PC-9 (cell line): Measurements from ENCODE around the gene FHL3.

ENCODE experiments used
- CTCF ChIP-seq: fragments of 200-600 bp; sonication (generic); conservative IDR thresholded peaks from 2 replicates; pipeline ENCODE4 v1.6.1; 2017; ENCODE audit warnings: mixed run types, antibody characterized with exemption, mild to moderate bottlenecking, moderate library complexity
- EZH2 ChIP-seq: fragments of 200-600 bp; sonication (generic); IDR thresholded peaks from 2 replicates; pipeline ENCODE4 v1.8.0; 2017; ENCODE audit warnings: antibody characterized with exemption, low read depth

GRCh38 chr1:38009841-38010180 lies 4.5 kb upstream of the FHL3 start:
- TF ChIP-seq CTCF (no peak), EZH2 (no peak)
